ENCODE results near the gene TPST2.

DNA sequence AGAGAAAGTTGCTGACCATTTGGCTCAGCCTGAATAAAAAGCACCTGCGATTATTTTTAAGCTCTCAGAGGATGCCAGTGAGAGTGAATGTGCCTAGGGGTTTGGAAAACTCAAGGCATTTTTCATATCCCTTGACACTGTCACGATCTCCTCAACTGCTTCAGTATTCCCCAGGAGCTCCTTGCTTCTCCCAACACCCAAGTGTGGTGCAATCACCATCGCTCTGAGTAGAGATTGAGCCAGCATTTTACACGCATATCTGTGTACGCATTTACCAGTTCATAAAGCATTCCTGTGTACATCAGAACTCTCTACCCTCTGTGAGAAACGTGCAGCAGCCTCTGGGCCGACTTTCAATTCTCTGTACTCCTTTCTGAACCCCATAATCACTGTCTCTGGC, 104.9 kb downstream of the TPST2 start:
- TF ChIP-seq, protein P1, sequence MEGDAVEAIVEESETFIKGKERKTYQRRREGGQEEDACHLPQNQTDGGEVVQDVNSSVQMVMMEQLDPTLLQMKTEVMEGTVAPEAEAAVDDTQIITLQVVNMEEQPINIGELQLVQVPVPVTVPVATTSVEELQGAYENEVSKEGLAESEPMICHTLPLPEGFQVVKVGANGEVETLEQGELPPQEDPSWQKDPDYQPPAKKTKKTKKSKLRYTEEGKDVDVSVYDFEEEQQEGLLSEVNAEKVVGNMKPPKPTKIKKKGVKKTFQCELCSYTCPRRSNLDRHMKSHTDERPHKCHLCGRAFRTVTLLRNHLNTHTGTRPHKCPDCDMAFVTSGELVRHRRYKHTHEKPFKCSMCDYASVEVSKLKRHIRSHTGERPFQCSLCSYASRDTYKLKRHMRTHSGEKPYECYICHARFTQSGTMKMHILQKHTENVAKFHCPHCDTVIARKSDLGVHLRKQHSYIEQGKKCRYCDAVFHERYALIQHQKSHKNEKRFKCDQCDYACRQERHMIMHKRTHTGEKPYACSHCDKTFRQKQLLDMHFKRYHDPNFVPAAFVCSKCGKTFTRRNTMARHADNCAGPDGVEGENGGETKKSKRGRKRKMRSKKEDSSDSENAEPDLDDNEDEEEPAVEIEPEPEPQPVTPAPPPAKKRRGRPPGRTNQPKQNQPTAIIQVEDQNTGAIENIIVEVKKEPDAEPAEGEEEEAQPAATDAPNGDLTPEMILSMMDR (IDR thresholded peaks at IDR 0.05; ENCODE audit: low read depth, low read length), result no peak
- no peak for TF ChIP-seq EZH2phosphoT487 (IDR thresholded peaks at IDR 0.05; ENCODE audit: low read depth)
